ENCODE measurements around the gene FSCB.

FSCB gene

GRCh38 chr14:44497148-44497547, 9.9 kb downstream of the FSCB start:
- ChIA-PET CTCF (no interaction called here), POLR2A (no interaction called here)
- TF ChIP-seq ZXDB (tag by site-specific recombination; IDR thresholded peaks at IDR 0.05) (no peak), ZBTB11 (tag by site-specific recombination; conservative IDR thresholded peaks at IDR 0.05; ENCODE audit: low read depth) (no peak), ZFP3 (tag by site-specific recombination; IDR thresholded peaks at IDR 0.05; ENCODE audit: low read depth) (no peak), PRDM1 (tag by site-specific recombination; IDR thresholded peaks at IDR 0.05) (no peak), ZNF433 (tag by site-specific recombination; IDR thresholded peaks at IDR 0.05; ENCODE audit: low read depth) (no peak), KLF1 (tag by site-specific recombination; IDR thresholded peaks at IDR 0.05) (no peak), ZFP37 (tag by site-specific recombination; IDR thresholded peaks at IDR 0.05) (no peak)
- TF ChIP-seq, protein P1, sequence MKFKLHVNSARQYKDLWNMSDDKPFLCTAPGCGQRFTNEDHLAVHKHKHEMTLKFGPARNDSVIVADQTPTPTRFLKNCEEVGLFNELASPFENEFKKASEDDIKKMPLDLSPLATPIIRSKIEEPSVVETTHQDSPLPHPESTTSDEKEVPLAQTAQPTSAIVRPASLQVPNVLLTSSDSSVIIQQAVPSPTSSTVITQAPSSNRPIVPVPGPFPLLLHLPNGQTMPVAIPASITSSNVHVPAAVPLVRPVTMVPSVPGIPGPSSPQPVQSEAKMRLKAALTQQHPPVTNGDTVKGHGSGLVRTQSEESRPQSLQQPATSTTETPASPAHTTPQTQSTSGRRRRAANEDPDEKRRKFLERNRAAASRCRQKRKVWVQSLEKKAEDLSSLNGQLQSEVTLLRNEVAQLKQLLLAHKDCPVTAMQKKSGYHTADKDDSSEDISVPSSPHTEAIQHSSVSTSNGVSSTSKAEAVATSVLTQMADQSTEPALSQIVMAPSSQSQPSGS (tag by site-specific recombination; IDR thresholded peaks at IDR 0.05; ENCODE audit: low read depth): no peak
- TF ChIP-seq, protein P2, sequence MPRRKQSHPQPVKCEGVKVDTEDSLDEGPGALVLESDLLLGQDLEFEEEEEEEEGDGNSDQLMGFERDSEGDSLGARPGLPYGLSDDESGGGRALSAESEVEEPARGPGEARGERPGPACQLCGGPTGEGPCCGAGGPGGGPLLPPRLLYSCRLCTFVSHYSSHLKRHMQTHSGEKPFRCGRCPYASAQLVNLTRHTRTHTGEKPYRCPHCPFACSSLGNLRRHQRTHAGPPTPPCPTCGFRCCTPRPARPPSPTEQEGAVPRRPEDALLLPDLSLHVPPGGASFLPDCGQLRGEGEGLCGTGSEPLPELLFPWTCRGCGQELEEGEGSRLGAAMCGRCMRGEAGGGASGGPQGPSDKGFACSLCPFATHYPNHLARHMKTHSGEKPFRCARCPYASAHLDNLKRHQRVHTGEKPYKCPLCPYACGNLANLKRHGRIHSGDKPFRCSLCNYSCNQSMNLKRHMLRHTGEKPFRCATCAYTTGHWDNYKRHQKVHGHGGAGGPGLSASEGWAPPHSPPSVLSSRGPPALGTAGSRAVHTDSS (tag by site-specific recombination; IDR thresholded peaks at IDR 0.05): no peak

DNA sequence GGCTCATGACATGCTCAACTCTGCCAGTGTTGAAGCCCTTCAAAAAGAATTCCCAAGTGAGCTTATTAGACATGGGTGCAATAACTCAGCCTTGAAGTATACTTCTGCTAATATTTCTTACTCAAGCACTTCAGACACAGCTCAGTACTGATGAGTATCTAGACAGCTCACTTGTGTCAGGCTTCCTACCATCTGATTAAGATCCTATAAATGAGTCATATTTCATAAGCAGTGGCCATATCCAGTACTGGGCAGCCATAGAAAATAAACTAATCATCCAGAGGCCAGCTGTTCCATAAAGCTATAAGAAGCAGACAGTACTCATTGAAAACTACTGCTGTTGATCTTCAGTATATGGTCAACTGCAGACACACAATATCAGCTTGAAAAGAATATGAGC, 12.9 kb downstream of the FSCB start:
- H3K4me3 ChIP-seq (ENCODE audit: low read depth, low read length): no peak overlapping the region
- no peaks in the 10 kb centered on the region for H3K4me1 ChIP-seq (ENCODE audit: control insufficient read depth, insufficient read depth, low read length)
- POLR2A ChIA-PET: no interaction called here
- no peaks in the 10 kb centered on the region for H3K36me3 ChIP-seq (ENCODE audit: control insufficient read depth in 2 of 2, insufficient read depth in 1 of 2, low read length in 2 of 2)
- CTCF ChIA-PET: no interaction called here
- H3K27ac ChIP-seq (ENCODE audit: extremely low read depth, low read depth, low read length): no peak overlapping the region
- H3K9me3 ChIP-seq (ENCODE audit: control insufficient read depth, insufficient read depth, low read depth, low read length): no peaks in the 10 kb centered on the region
- TF ChIP-seq ZNF530 (tag by site-specific recombination; IDR thresholded peaks at IDR 0.05; ENCODE audit: low read depth): no peak
- TF ChIP-seq BCL11A (tag by site-specific recombination; IDR thresholded peaks at IDR 0.05; ENCODE audit: low read depth): no peak
- no peak for TF ChIP-seq SP7 (tag by site-specific recombination; IDR thresholded peaks at IDR 0.05)
- TF ChIP-seq ZNF830 (tag by site-specific recombination; IDR thresholded peaks at IDR 0.05; ENCODE audit: low read depth): no peak
- no peak for TF ChIP-seq KLF16 (tag by site-specific recombination; IDR thresholded peaks at IDR 0.05)
- TF ChIP-seq ZNF24 (tag by site-specific recombination; IDR thresholded peaks at IDR 0.05): no peak
- TF ChIP-seq ZNF19 (tag by site-specific recombination; IDR thresholded peaks at IDR 0.05; ENCODE audit: low read depth): no peak
- no peak for TF ChIP-seq ZFP41 (tag by site-specific recombination; IDR thresholded peaks at IDR 0.05; ENCODE audit: borderline replicate concordance)
- no peak for TF ChIP-seq ZNF48 (tag by site-specific recombination; IDR thresholded peaks at IDR 0.05)
- no peak for TF ChIP-seq ZNF239 (tag by site-specific recombination; IDR thresholded peaks at IDR 0.05)
- no peak for TF ChIP-seq ZSCAN23 (tag by site-specific recombination; IDR thresholded peaks at IDR 0.05)
- TF ChIP-seq, protein P3, sequence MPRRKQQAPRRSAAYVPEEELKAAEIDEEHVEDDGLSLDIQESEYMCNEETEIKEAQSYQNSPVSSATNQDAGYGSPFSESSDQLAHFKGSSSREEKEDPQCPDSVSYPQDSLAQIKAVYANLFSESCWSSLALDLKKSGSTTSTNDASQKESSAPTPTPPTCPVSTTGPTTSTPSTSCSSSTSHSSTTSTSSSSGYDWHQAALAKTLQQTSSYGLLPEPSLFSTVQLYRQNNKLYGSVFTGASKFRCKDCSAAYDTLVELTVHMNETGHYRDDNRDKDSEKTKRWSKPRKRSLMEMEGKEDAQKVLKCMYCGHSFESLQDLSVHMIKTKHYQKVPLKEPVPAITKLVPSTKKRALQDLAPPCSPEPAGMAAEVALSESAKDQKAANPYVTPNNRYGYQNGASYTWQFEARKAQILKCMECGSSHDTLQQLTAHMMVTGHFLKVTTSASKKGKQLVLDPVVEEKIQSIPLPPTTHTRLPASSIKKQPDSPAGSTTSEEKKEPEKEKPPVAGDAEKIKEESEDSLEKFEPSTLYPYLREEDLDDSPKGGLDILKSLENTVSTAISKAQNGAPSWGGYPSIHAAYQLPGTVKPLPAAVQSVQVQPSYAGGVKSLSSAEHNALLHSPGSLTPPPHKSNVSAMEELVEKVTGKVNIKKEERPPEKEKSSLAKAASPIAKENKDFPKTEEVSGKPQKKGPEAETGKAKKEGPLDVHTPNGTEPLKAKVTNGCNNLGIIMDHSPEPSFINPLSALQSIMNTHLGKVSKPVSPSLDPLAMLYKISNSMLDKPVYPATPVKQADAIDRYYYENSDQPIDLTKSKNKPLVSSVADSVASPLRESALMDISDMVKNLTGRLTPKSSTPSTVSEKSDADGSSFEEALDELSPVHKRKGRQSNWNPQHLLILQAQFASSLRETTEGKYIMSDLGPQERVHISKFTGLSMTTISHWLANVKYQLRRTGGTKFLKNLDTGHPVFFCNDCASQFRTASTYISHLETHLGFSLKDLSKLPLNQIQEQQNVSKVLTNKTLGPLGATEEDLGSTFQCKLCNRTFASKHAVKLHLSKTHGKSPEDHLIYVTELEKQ (tag by site-specific recombination; IDR thresholded peaks at IDR 0.05; ENCODE audit: borderline replicate concordance): no peak
- TF ChIP-seq ZNF398 (tag by site-specific recombination; IDR thresholded peaks at IDR 0.05): no peak
- no peak for TF ChIP-seq ZNF404 (tag by site-specific recombination; IDR thresholded peaks at IDR 0.05)
- TF ChIP-seq ZFP3 (tag by site-specific recombination; IDR thresholded peaks at IDR 0.05; ENCODE audit: low read depth): no peak
- no peak for TF ChIP-seq ZNF175 (tag by site-specific recombination; IDR thresholded peaks at IDR 0.05)
- TF ChIP-seq ZNF184 (tag by site-specific recombination; IDR thresholded peaks at IDR 0.05): no peak

More at GRCh38 chr14:44497148-44497547, 9.9 kb downstream of the FSCB start:
- no peaks in the 10 kb centered on the region for H3K4me1 ChIP-seq (ENCODE audit: control insufficient read depth, insufficient read depth, low read length)
- H3K27ac ChIP-seq (ENCODE audit: extremely low read depth, low read depth, low read length): no peak overlapping the region
- H3K9me3 ChIP-seq (ENCODE audit: control insufficient read depth, insufficient read depth, low read depth, low read length): no peaks in the 10 kb centered on the region
- no peak overlapping the region for H3K4me3 ChIP-seq (ENCODE audit: low read depth, low read length)
- no peaks in the 10 kb centered on the region for H3K36me3 ChIP-seq (ENCODE audit: control insufficient read depth in 2 of 2, insufficient read depth in 1 of 2, low read length in 2 of 2)
